ENCODE measurements around the gene RGP1. TPM values are rescaled to one million over a fixed set of nuclear protein-coding genes. Genes with fewer than 3 reads are reported as not detected.

The RGP1 gene
- total and polyA plus RNA-seq, 9 of the 15 experiments (the other 6 are each of a cell fraction or from before 2014, with no cell fraction given), result 0.42 to 13.8 (median 6.7) TPM

DNA sequence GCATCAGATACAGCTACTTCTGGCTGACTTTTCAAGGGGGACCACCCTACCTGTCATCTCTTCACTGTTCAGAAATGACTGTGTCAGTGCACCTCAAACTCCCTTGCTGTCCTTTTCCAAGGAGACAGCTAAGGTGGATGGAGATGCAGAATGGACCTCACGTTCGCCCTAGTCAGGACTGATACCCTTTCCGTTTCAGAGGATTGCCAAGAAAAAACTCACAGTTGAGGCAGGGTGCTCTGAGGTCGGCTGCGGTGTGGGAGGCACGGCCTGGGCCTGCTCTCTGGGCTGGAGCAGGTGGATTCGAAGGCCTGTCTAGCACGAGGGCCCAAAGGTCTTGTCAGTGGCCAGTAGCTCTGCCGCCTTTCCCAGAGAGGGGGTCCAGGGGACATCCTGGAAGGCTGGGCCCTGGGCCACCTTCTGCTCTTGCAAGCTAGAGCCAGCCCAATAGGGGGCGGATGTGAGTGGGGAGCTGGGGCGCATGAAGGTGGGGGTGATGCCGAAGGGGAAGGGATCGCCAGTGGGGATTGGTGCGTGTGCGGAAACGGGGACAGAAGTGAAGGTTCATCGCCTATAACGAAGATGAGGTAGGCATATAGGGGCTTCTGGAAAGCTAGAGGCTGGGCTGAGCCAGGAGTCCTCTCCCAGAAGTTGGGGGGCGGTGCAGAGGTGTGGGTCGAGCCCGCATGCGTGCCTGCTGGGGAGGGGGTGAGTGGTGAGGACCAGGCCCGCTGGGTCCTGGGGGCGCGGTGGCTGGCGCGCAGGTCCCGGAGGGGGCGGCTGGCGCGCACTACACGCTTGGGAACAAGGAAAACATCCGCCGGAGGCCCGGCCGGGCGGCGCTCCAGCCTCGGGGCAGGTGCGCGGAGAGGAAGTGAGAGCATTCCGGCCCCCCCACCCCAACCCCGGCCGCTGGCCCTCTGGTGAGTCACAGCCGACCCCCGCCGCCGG, 7.5 kb downstream of the RGP1 start (continued):
- no peak for TF ChIP-seq ZNF280A (IDR thresholded peaks at IDR 0.05; ENCODE audit: low read depth, partially characterized antibody)
- TF ChIP-seq, protein P1, sequence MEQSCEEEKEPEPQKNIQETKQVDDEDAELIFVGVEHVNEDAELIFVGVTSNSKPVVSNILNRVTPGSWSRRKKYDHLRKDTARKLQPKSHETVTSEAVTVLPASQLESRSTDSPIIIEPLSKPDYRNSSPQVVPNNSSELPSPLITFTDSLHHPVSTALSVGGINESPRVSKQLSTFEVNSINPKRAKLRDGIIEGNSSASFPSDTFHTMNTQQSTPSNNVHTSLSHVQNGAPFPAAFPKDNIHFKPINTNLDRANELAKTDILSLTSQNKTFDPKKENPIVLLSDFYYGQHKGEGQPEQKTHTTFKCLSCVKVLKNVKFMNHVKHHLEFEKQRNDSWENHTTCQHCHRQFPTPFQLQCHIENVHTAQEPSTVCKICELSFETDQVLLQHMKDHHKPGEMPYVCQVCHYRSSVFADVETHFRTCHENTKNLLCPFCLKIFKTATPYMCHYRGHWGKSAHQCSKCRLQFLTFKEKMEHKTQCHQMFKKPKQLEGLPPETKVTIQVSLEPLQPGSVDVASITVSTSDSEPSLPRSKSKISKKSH (CRISPR knock-in tag; IDR thresholded peaks at IDR 0.05), result no peak
- TF ChIP-seq ZBTB7A (IDR thresholded peaks at IDR 0.05; ENCODE audit: borderline replicate concordance, control insufficient read depth, low read depth, low read length), result peak; percentile 59
- TF ChIP-seq RAD21 (CRISPR knock-in tag; conservative IDR thresholded peaks at IDR 0.05 in 1 of 2, IDR thresholded peaks at IDR 0.05 in 1 of 2), result peak; percentile 28 to 44; a peak in 2 of 4 replicates
- TF ChIP-seq FOXK2 (conservative IDR thresholded peaks at IDR 0.05 in 1 of 2, IDR thresholded peaks at IDR 0.05 in 1 of 2; ENCODE audit: low read depth in 2 of 2), result 0 out of 4 replicates have a peak, but pooled peaks of 1 of the 2 experiments have one; percentile 12
- no peak for TF ChIP-seq SIX5 (IDR thresholded peaks at IDR 0.05; ENCODE audit: borderline replicate concordance in 1 of 2, insufficient read depth in 1 of 2, low read depth in 1 of 2, low read length in 2 of 2)
- 0 out of 4 replicates have a peak, but pooled peaks of 1 of the 2 experiments have one; percentile 13 for TF ChIP-seq TRIM24 (IDR thresholded peaks at IDR 0.05)
- no peak for TF ChIP-seq FOXP1 (CRISPR knock-in tag; IDR thresholded peaks at IDR 0.05)
- TF ChIP-seq ATF3 (IDR thresholded peaks at IDR 0.05), result peak; percentile 44; the same call in 1 of the 2 replicates
- no peak for TF ChIP-seq ATF3 (CRISPR knock-in tag; conservative IDR thresholded peaks at IDR 0.05)
- TF ChIP-seq POLR2B (IDR thresholded peaks at IDR 0.05; ENCODE audit: low read depth, partially characterized antibody), result peak; percentile 42
- TF ChIP-seq PHF8 (IDR thresholded peaks at IDR 0.05; ENCODE audit: borderline replicate concordance, low read length), result peak; percentile 35; the same call in 1 of the 2 replicates
- TF ChIP-seq, protein P2, sequence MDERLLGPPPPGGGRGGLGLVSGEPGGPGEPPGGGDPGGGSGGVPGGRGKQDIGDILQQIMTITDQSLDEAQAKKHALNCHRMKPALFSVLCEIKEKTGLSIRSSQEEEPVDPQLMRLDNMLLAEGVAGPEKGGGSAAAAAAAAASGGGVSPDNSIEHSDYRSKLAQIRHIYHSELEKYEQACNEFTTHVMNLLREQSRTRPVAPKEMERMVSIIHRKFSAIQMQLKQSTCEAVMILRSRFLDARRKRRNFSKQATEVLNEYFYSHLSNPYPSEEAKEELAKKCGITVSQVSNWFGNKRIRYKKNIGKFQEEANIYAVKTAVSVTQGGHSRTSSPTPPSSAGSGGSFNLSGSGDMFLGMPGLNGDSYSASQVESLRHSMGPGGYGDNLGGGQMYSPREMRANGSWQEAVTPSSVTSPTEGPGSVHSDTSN (CRISPR knock-in tag; IDR thresholded peaks at IDR 0.05; ENCODE audit: low read depth), result no peak
- TF ChIP-seq, protein P2 (tag; conservative IDR thresholded peaks at IDR 0.05; ENCODE audit: low read depth), result no peak
